Neural cell (in vitro differentiated cells): ENCODE data around the gene GREM1.

Source experiments
- EZH2 ChIP-seq: fragments of 200-600, 300-800 bp; shearing (Covaris generic), sonication (generic); IDR thresholded peaks from 2 replicates; pipeline ENCODE4 v1.6.1; 2014; ENCODE audit warnings: antibody characterized with exemption, low read length, borderline replicate concordance, mild to moderate bottlenecking; ENCODE audit not compliant: insufficient read depth, poor library complexity, severe bottlenecking
- RAD21 ChIP-seq: fragments of 450-650 bp; conservative IDR thresholded peaks from 2 replicates; pipeline ENCODE4 v1.6.1; 2014; ENCODE audit warnings: antibody characterized with exemption, mild to moderate bottlenecking, moderate library complexity
- TAF1 ChIP-seq: IDR thresholded peaks from 2 replicates; pipeline ENCODE4 v1.6.1; 2012; ENCODE audit warnings: low read depth
- TF ChIP-seq, protein P1 (sequence below): fragments of 450-650 bp; IDR thresholded peaks from 2 replicates; pipeline ENCODE4 v1.5.1; 2014; ENCODE audit warnings: antibody characterized with exemption, mild to moderate bottlenecking, moderate library complexity; ENCODE audit not compliant: poor library complexity, severe bottlenecking

GRCh38 chr15:32757426-32757825 lies 39.6 kb downstream of the GREM1 start:
- TF ChIP-seq, protein P1, sequence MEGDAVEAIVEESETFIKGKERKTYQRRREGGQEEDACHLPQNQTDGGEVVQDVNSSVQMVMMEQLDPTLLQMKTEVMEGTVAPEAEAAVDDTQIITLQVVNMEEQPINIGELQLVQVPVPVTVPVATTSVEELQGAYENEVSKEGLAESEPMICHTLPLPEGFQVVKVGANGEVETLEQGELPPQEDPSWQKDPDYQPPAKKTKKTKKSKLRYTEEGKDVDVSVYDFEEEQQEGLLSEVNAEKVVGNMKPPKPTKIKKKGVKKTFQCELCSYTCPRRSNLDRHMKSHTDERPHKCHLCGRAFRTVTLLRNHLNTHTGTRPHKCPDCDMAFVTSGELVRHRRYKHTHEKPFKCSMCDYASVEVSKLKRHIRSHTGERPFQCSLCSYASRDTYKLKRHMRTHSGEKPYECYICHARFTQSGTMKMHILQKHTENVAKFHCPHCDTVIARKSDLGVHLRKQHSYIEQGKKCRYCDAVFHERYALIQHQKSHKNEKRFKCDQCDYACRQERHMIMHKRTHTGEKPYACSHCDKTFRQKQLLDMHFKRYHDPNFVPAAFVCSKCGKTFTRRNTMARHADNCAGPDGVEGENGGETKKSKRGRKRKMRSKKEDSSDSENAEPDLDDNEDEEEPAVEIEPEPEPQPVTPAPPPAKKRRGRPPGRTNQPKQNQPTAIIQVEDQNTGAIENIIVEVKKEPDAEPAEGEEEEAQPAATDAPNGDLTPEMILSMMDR = no peak
- no peak for TF ChIP-seq RAD21
- no peak for TF ChIP-seq EZH2
- TF ChIP-seq TAF1 = no peak
